Neuronal stem cell (in vitro differentiated cells): ENCODE measurements around the gene FAM236D.
"Not testable (repeated sequence)": the region's sequence is repeated elsewhere in the genome, so short reads cannot be mapped to it uniquely, and the experiment has no call there.

Source experiments
- DNase-seq: peaks from one replicate; pipeline ENCODE4 v3.0.0-alpha.2; 2013; ENCODE audit warnings: low spot score
- H2AFZ ChIP-seq: one replicate; pipeline ENCODE4 v1.6.1; 2013; ENCODE audit warnings: mild to moderate bottlenecking, low read length, inconsistent platforms
- H2AK5ac ChIP-seq: 2 replicates; pipeline ENCODE4 v1.6.1; 2013; ENCODE audit warnings: low read depth, mild to moderate bottlenecking, inconsistent platforms, low read length, moderate library complexity, mixed read lengths
- H2BK120ac ChIP-seq: 2 replicates; pipeline ENCODE4 v1.6.1; 2013; ENCODE audit warnings: low read depth, mild to moderate bottlenecking, inconsistent platforms, low read length, moderate library complexity, mixed read lengths
- H2BK12ac ChIP-seq: one replicate; pipeline ENCODE4 v1.6.1; 2013; ENCODE audit warnings: low read length, inconsistent platforms
- H2BK15ac ChIP-seq: 2 replicates; pipeline ENCODE4 v1.6.1; 2013; ENCODE audit warnings: mild to moderate bottlenecking, low read length, inconsistent platforms, mixed read lengths
- H2BK5ac ChIP-seq: one replicate; pipeline ENCODE4 v1.6.1; 2013; ENCODE audit warnings: inconsistent platforms, mild to moderate bottlenecking, low read length, moderate library complexity
- H3K14ac ChIP-seq: one replicate; pipeline ENCODE4 v1.6.1; 2013; ENCODE audit warnings: low read length, inconsistent platforms
- H3K18ac ChIP-seq: 2 replicates; pipeline ENCODE4 v1.6.1; 2013; ENCODE audit warnings: low read length, inconsistent platforms
- H3K23ac ChIP-seq: 2 replicates; pipeline ENCODE4 v1.6.1; 2013; ENCODE audit warnings: low read depth, mild to moderate bottlenecking, mixed read lengths, low read length, inconsistent platforms; ENCODE audit not compliant: poor library complexity
- H3K27ac ChIP-seq: replicated peaks from 3 replicates; pipeline ENCODE4 v1.5.1; 2013; ENCODE audit warnings: low read length, inconsistent platforms
- H3K27me3 ChIP-seq, 3 experiments: 2 replicates each; pipeline ENCODE4 v1.6.1; 2013; ENCODE audit warnings: low read length in 3 of 3, mild to moderate bottlenecking in 2 of 3, inconsistent platforms in 1 of 3, low read depth in 1 of 3, mixed read lengths in 1 of 3, moderate library complexity in 1 of 3; ENCODE audit not compliant: control insufficient read depth in 3 of 3, insufficient read depth in 3 of 3
- H3K36me3 ChIP-seq, 2 donors: replicated peaks in 1 of 2; 2 replicates each; pipeline ENCODE4 v1.6.1; 2013; ENCODE audit warnings: low read length in 2 of 2; ENCODE audit not compliant: control insufficient read depth in 2 of 2, insufficient read depth in 2 of 2
- H3K4ac ChIP-seq: 2 replicates; pipeline ENCODE4 v1.6.1; 2013; ENCODE audit warnings: inconsistent platforms, mild to moderate bottlenecking, low read length, moderate library complexity
- H3K4me1 ChIP-seq, 2 donors: 1 replicate in 1 of 2; 2 replicates in 1 of 2; pipeline ENCODE4 v1.6.1; 2013; ENCODE audit warnings: low read length in 2 of 2, low read depth in 1 of 2; ENCODE audit not compliant: control insufficient read depth in 2 of 2, insufficient read depth in 1 of 2
- H3K4me2 ChIP-seq: one replicate; pipeline ENCODE4 v1.6.1; 2013; ENCODE audit warnings: mild to moderate bottlenecking, low read length, inconsistent platforms; ENCODE audit not compliant: insufficient read depth, poor library complexity, severe bottlenecking
- H3K4me3 ChIP-seq, 2 donors: 2 replicates each; pipeline ENCODE4 v1.5.1; 2013; ENCODE audit warnings: low read length in 2 of 2, mild to moderate bottlenecking in 2 of 2, inconsistent platforms in 1 of 2, moderate library complexity in 1 of 2
- H3K79me1 ChIP-seq: one replicate; pipeline ENCODE4 v1.6.1; 2013; ENCODE audit warnings: low read depth, mild to moderate bottlenecking, inconsistent platforms, low read length, moderate library complexity
- H3K9ac ChIP-seq: one replicate; pipeline ENCODE4 v1.6.1; 2013; ENCODE audit warnings: mild to moderate bottlenecking, low read depth, low read length, inconsistent platforms; ENCODE audit not compliant: poor library complexity
- H3K9me3 ChIP-seq, 2 donors: replicated peaks in 1 of 2; 2 replicates each; pipeline versions ENCODE3 to v1.6.1; 2013; ENCODE audit warnings: low read length in 2 of 2, mild to moderate bottlenecking in 2 of 2, inconsistent platforms in 1 of 2, low read depth in 1 of 2, mixed read lengths in 1 of 2, moderate library complexity in 1 of 2; ENCODE audit not compliant: control insufficient read depth in 2 of 2, insufficient read depth in 1 of 2
- H4K8ac ChIP-seq: one replicate; pipeline ENCODE4 v1.6.1; 2013; ENCODE audit warnings: low read depth, mild to moderate bottlenecking, inconsistent platforms, low read length, moderate library complexity
- H4K91ac ChIP-seq: one replicate; pipeline ENCODE4 v1.6.1; 2013; ENCODE audit warnings: low read length, low read depth, mild to moderate bottlenecking, inconsistent platforms; ENCODE audit not compliant: poor library complexity
- WGBS, 2 donors: extraction: QIAGEN DNeasy Blood & Tissue Kit; methylation state at CpG; one replicate each; pipeline ENCODE4 v1.1.7; 2013; ENCODE audit warnings: missing lambda C conversion rate in 2 of 2, mixed read lengths in 1 of 2; ENCODE audit not compliant: insufficient read length in 2 of 2, insufficient replicate concordance in 1 of 2; ENCODE audit errors: extremely low coverage in 2 of 2; 5-methylcytosine and 5-hydroxymethylcytosine counted together

The FAM236D gene

GRCh38 chrX:72778146-72778545, 29.9 kb downstream of the FAM236D start:
- not testable (repeated sequence) for H3K4ac ChIP-seq, H4K8ac ChIP-seq, H3K4me3 ChIP-seq, H2AFZ ChIP-seq, H3K9me3 ChIP-seq, H3K4me2 ChIP-seq, H2BK12ac ChIP-seq, H4K91ac ChIP-seq, H3K18ac ChIP-seq, H2BK5ac ChIP-seq, H3K36me3 ChIP-seq, H3K23ac ChIP-seq, H3K27me3 ChIP-seq, H2BK15ac ChIP-seq, H2AK5ac ChIP-seq, H3K4me1 ChIP-seq, DNase-seq, H3K27ac ChIP-seq, H3K9ac ChIP-seq, H3K14ac ChIP-seq, H2BK120ac ChIP-seq, H3K79me1 ChIP-seq
- WGBS, 2 donors = no CpG with 5 or more reads among the region's 6 CpGs

GRCh38 chrX:72777467-72777790, 30.6 kb downstream of the FAM236D start:
- not testable (repeated sequence) for H2BK120ac ChIP-seq, H3K9me3 ChIP-seq, H3K18ac ChIP-seq

GRCh38 chrX:72776653-72777466, 31.1 kb downstream of the FAM236D start, which contains the start of gene DMRTC1B:
TSS of gene DMRTC1B (plus strand) at chrX:72776890. CDS start at chrX:72845136, 68,246 bp downstream.
- not testable (repeated sequence) for H2AK5ac ChIP-seq, H3K36me3 ChIP-seq, H2BK5ac ChIP-seq, H2BK120ac ChIP-seq, H3K9ac ChIP-seq, H4K8ac ChIP-seq, H3K18ac ChIP-seq, H3K79me1 ChIP-seq, H3K4me3 ChIP-seq, H3K4ac ChIP-seq, H3K27me3 ChIP-seq, H2AFZ ChIP-seq, H3K27ac ChIP-seq, DNase-seq, H3K9me3 ChIP-seq, H4K91ac ChIP-seq, H2BK12ac ChIP-seq, H3K4me2 ChIP-seq, H3K23ac ChIP-seq, H2BK15ac ChIP-seq, H3K14ac ChIP-seq, H3K4me1 ChIP-seq
- WGBS, 2 donors = no CpG with 5 or more reads among the region's 44 CpGs

More at GRCh38 chrX:72777467-72777790, 30.6 kb downstream of the FAM236D start:
- H3K27me3 ChIP-seq, H4K91ac ChIP-seq, H3K23ac ChIP-seq, H3K4me2 ChIP-seq, H3K9ac ChIP-seq, H3K27ac ChIP-seq, H4K8ac ChIP-seq, H3K36me3 ChIP-seq, H3K4me3 ChIP-seq, H2BK12ac ChIP-seq, H3K14ac ChIP-seq, DNase-seq, H3K4ac ChIP-seq, H3K79me1 ChIP-seq, H2BK15ac ChIP-seq, H2AK5ac ChIP-seq, H2AFZ ChIP-seq, H3K4me1 ChIP-seq, H2BK5ac ChIP-seq: not testable (repeated sequence)
- no CpG with 5 or more reads among the region's 15 CpGs for WGBS, 2 donors

- WGBS, 2 donors = no CpG with 5 or more reads among the region's 9 CpGs
- not testable (repeated sequence) for H2BK5ac ChIP-seq
Observed at GRCh38 chrX:72760454-72760853, 47.6 kb downstream of the FAM236D start.

More at GRCh38 chrX:72760454-72760853, 47.6 kb downstream of the FAM236D start:
- H2AFZ ChIP-seq, H2BK120ac ChIP-seq, H4K91ac ChIP-seq, H2BK12ac ChIP-seq, H2BK15ac ChIP-seq, H3K27ac ChIP-seq, H2AK5ac ChIP-seq, H3K18ac ChIP-seq, H3K9ac ChIP-seq, H3K4me2 ChIP-seq, H3K4me3 ChIP-seq, H3K4ac ChIP-seq, H3K4me1 ChIP-seq, H3K36me3 ChIP-seq, DNase-seq, H3K23ac ChIP-seq, H3K9me3 ChIP-seq, H3K79me1 ChIP-seq, H3K27me3 ChIP-seq, H3K14ac ChIP-seq, H4K8ac ChIP-seq: not testable (repeated sequence)
